ENCODE measurements around the gene ZNF48. TPM values are rescaled to one million over a fixed set of nuclear protein-coding genes. Genes with fewer than 3 reads are reported as not detected.

ZNF48 gene
- polyA plus RNA-seq, 1 donor from 2014 or later: 42.3 TPM

DNA sequence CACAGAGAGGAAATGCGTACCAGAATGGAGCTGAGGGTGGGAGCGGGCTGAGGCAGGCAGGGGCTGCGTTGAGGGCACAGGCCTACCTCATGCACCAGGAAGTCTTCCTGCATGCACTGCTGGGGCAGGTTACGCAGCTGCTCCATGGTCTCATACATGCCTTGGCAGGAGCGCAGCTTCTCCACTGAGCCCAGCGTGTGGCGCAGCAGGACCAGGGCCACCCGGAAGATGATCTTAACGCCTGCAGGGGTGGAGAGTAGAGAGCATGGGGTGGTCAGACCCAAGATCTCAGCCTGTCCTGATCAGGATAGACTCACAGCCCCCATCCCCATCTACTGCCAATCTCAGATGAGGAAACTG lies 36.7 kb upstream of the ZNF48 start:
- no peaks in the 10 kb centered on the region for H3K36me3 ChIP-seq (ENCODE audit: insufficient read depth, low read length)
- TF ChIP-seq EP300 (conservative IDR thresholded peaks at IDR 0.05; ENCODE audit: poor library complexity, severe bottlenecking): no peak
- TF ChIP-seq, protein P1, sequence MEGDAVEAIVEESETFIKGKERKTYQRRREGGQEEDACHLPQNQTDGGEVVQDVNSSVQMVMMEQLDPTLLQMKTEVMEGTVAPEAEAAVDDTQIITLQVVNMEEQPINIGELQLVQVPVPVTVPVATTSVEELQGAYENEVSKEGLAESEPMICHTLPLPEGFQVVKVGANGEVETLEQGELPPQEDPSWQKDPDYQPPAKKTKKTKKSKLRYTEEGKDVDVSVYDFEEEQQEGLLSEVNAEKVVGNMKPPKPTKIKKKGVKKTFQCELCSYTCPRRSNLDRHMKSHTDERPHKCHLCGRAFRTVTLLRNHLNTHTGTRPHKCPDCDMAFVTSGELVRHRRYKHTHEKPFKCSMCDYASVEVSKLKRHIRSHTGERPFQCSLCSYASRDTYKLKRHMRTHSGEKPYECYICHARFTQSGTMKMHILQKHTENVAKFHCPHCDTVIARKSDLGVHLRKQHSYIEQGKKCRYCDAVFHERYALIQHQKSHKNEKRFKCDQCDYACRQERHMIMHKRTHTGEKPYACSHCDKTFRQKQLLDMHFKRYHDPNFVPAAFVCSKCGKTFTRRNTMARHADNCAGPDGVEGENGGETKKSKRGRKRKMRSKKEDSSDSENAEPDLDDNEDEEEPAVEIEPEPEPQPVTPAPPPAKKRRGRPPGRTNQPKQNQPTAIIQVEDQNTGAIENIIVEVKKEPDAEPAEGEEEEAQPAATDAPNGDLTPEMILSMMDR (IDR thresholded peaks at IDR 0.05; ENCODE audit: poor library complexity, severe bottlenecking): no peak
- TF ChIP-seq SMC3 (conservative IDR thresholded peaks at IDR 0.05; ENCODE audit: poor library complexity): no peak
- TF ChIP-seq, protein P2, sequence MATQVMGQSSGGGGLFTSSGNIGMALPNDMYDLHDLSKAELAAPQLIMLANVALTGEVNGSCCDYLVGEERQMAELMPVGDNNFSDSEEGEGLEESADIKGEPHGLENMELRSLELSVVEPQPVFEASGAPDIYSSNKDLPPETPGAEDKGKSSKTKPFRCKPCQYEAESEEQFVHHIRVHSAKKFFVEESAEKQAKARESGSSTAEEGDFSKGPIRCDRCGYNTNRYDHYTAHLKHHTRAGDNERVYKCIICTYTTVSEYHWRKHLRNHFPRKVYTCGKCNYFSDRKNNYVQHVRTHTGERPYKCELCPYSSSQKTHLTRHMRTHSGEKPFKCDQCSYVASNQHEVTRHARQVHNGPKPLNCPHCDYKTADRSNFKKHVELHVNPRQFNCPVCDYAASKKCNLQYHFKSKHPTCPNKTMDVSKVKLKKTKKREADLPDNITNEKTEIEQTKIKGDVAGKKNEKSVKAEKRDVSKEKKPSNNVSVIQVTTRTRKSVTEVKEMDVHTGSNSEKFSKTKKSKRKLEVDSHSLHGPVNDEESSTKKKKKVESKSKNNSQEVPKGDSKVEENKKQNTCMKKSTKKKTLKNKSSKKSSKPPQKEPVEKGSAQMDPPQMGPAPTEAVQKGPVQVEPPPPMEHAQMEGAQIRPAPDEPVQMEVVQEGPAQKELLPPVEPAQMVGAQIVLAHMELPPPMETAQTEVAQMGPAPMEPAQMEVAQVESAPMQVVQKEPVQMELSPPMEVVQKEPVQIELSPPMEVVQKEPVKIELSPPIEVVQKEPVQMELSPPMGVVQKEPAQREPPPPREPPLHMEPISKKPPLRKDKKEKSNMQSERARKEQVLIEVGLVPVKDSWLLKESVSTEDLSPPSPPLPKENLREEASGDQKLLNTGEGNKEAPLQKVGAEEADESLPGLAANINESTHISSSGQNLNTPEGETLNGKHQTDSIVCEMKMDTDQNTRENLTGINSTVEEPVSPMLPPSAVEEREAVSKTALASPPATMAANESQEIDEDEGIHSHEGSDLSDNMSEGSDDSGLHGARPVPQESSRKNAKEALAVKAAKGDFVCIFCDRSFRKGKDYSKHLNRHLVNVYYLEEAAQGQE (IDR thresholded peaks at IDR 0.05; ENCODE audit: borderline replicate concordance): no peak
- peaks cover 16% of the 10 kb centered on the region for H3K79me2 ChIP-seq (replicated peaks; ENCODE audit: insufficient read depth, low read length)
- no peak overlapping the region for H3K27ac ChIP-seq (ENCODE audit: low read length)
- H3K27me3 ChIP-seq (ENCODE audit: insufficient read depth, low read depth, low read length): no peaks in the 10 kb centered on the region
- no peak overlapping the region for H3K9ac ChIP-seq (ENCODE audit: low read length)
- no peak overlapping the region for H2AFZ ChIP-seq (ENCODE audit: low read depth, low read length)
- H3K9me3 ChIP-seq (ENCODE audit: low read length): no peaks in the 10 kb centered on the region
- H3F3A ChIP-seq (ENCODE audit: insufficient read depth, low read length, poor library complexity, severe bottlenecking): no peaks in the 10 kb centered on the region
- no peaks in the 10 kb centered on the region for H3K9me2 ChIP-seq (ENCODE audit: insufficient read depth, low read length)
- H4K20me1 ChIP-seq (ENCODE audit: insufficient read depth): no peaks in the 10 kb centered on the region
- H3K4me2 ChIP-seq (ENCODE audit: low read length): no peak overlapping the region
- H3K4me3 ChIP-seq (ENCODE audit: low read length): no peak overlapping the region

DNA sequence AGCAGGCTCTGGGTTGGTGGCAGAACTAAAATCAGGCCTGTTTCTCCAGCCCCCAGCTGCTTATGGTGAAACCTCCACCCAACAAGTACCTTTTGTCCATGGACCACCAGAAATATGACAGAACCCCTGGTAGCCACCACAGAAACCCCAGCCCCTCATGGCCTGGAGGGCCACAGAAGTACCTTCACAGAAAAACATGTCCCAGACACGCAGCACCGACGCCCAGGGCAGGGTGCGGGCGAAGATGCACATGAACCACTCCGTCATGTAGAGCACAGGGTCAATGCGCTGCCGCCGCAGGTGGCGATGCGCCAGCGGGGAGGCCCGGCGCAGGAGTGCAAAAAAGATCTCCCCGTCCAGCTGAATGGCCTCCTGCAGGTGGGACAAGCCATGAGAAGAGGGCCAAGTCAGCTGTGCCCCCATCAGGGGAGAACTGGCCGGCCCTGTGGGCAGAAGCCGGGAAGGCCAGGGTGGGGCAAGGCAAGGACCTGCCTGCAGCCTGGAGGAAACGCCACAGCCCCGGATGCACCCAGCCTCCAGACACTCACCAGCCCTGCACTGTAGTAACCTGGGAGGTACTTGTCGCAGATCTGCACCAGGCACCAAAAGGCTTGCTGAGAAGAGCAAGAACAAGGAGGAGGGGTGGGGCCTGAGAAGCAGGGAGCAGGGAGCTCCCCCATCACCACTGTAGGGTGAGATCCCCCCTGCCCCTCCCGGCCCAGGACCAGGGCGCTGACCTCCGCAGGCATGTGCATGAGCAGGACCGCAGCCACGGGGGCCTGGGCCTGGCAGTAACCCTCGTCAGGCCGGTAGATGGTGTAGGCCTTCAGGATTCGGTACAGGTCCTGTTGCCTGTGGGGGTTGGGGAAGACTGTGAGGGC lies 36.0 kb upstream of the ZNF48 start:
- Histone ChIP-seq H3K4me2 (ENCODE audit: low read length) (no peak overlapping the region), H3K79me2 (replicated peaks; ENCODE audit: insufficient read depth, low read length) (peaks cover 9% of the 10 kb centered on the region), H3K27me3 (ENCODE audit: insufficient read depth, low read depth, low read length) (no peaks in the 10 kb centered on the region), H3K27ac (ENCODE audit: low read length) (no peak overlapping the region), H3F3A (ENCODE audit: insufficient read depth, low read length, poor library complexity, severe bottlenecking) (no peaks in the 10 kb centered on the region), H2AFZ (ENCODE audit: low read depth, low read length) (no peak overlapping the region), H3K9me2 (ENCODE audit: insufficient read depth, low read length) (no peaks in the 10 kb centered on the region), H3K36me3 (ENCODE audit: insufficient read depth, low read length) (no peaks in the 10 kb centered on the region), H3K4me3 (ENCODE audit: low read length) (no peak overlapping the region), H3K9ac (ENCODE audit: low read length) (no peak overlapping the region), H3K9me3 (ENCODE audit: low read length) (no peaks in the 10 kb centered on the region), H4K20me1 (ENCODE audit: insufficient read depth) (no peaks in the 10 kb centered on the region)
- TF ChIP-seq, protein P1 (IDR thresholded peaks at IDR 0.05; ENCODE audit: poor library complexity, severe bottlenecking): no peak
- TF ChIP-seq RAD21 (conservative IDR thresholded peaks at IDR 0.05) (no peak), TAF1 (IDR thresholded peaks at IDR 0.05; ENCODE audit: low read depth) (no peak), EZH2 (IDR thresholded peaks at IDR 0.05; ENCODE audit: borderline replicate concordance, insufficient read depth, low read length, poor library complexity, severe bottlenecking) (no peak), EP300 (conservative IDR thresholded peaks at IDR 0.05; ENCODE audit: poor library complexity, severe bottlenecking) (no peak), SMC3 (conservative IDR thresholded peaks at IDR 0.05; ENCODE audit: poor library complexity) (no peak), MXI1 (conservative IDR thresholded peaks at IDR 0.05; ENCODE audit: poor library complexity, severe bottlenecking) (no peak), POLR2AphosphoS5 (IDR thresholded peaks at IDR 0.05) (no peak)
- TF ChIP-seq, protein P2 (IDR thresholded peaks at IDR 0.05; ENCODE audit: borderline replicate concordance): no peak
